ENCODE data around the gene DGKD.
A peak's percentile ranks its signal among the peaks of the same experiment; 100 is the strongest.

The DGKD gene

GRCh38 chr2:233339427-233339826 is 14.9 kb upstream of the DGKD start:
- no peak for DNase-seq

- no peak for DNase-seq
Observed at GRCh38 chr2:233341296-233341695, 13.0 kb upstream of the DGKD start.

- no peak for DNase-seq
Observed at GRCh38 chr2:233342301-233342700, 12.0 kb upstream of the DGKD start.

GRCh38 chr2:233343171-233343705 is 11.1 kb upstream of the DGKD start:
- no peak for DNase-seq

- no peak for DNase-seq
Observed at GRCh38 chr2:233346376-233346775, 7.9 kb upstream of the DGKD start.

GRCh38 chr2:233346930-233347329 is 7.4 kb upstream of the DGKD start:
- no peak for DNase-seq

- DNase-seq = no peak
Observed at GRCh38 chr2:233349005-233349998, 5.0 kb upstream of the DGKD start.

- peak; percentile 9 for DNase-seq
Observed at GRCh38 chr2:233350708-233351107, 3.6 kb upstream of the DGKD start.

GRCh38 chr2:233351423-233351822 is 2.9 kb upstream of the DGKD start:
- no peak for DNase-seq

- DNase-seq = no peak
Observed at GRCh38 chr2:233352141-233352842, 2.0 kb upstream of the DGKD start.

- DNase-seq = no peak
Observed at GRCh38 chr2:233353101-233353768, 1.1 kb upstream of the DGKD start.

- DNase-seq = no peak
Observed at GRCh38 chr2:233354500-233354924, 218 bp downstream of the DGKD start.

- no peak for DNase-seq
Observed at GRCh38 chr2:233354971-233355574, 779 bp downstream of the DGKD start.

GRCh38 chr2:233355916-233356315 is 1.6 kb downstream of the DGKD start:
- no peak for DNase-seq

- no peak for DNase-seq
Observed at GRCh38 chr2:233356546-233357308, 2.4 kb downstream of the DGKD start.

- DNase-seq = no peak
Observed at GRCh38 chr2:233358335-233358734, 4.0 kb downstream of the DGKD start.

- DNase-seq = no peak
Observed at GRCh38 chr2:233358947-233359346, 4.7 kb downstream of the DGKD start.

GRCh38 chr2:233359823-233360222 is 5.5 kb downstream of the DGKD start:
- no peak for DNase-seq

GRCh38 chr2:233360771-233361176 is 6.5 kb downstream of the DGKD start:
- no peak for DNase-seq

GRCh38 chr2:233361297-233361696 is 7.0 kb downstream of the DGKD start:
- no peak for DNase-seq

GRCh38 chr2:233362742-233363141 is 8.4 kb downstream of the DGKD start:
- no peak for DNase-seq

GRCh38 chr2:233363744-233364235 is 9.5 kb downstream of the DGKD start:
- DNase-seq = no peak

Measured in stimulated activated naive CD4-positive, alpha-beta T cell treated with Interleukin-2 at 50 U/mL for 16 hours (primary cell).